Peyer's patch (tissue), 4 donors: ENCODE measurements around the gene NBPF20.
"Not testable (repeated sequence)": the region's sequence is repeated elsewhere in the genome, so short reads cannot be mapped to it uniquely, and the experiment has no call there.

Experiments
- POLR2A ChIP-seq, 2 donors: fragments of 450-650 bp; IDR thresholded peaks; one replicate each; pipeline ENCODE4 v1.5.1; 2017; ENCODE audit warnings: antibody characterized with exemption in 2 of 2, mild to moderate bottlenecking in 2 of 2, moderate library complexity in 2 of 2
- TF ChIP-seq, protein P1 (sequence below), 6 experiments: fragments of 450-650 bp in 4 of 6; fragments of 200-600 bp in 2 of 6; sonication (generic) in 1 of 6; IDR thresholded peaks; one replicate each; pipeline ENCODE4 v1.5.1; 2017 to 2019; ENCODE audit warnings: antibody characterized with exemption in 6 of 6, mild to moderate bottlenecking in 3 of 6, moderate library complexity in 1 of 6

GRCh38 chr1:145445219-145445618, 19.8 kb upstream of the NBPF20 start:
- not testable (repeated sequence) for TF ChIP-seq POLR2A (IDR thresholded peaks at IDR 0.05)
- TF ChIP-seq, protein P1, sequence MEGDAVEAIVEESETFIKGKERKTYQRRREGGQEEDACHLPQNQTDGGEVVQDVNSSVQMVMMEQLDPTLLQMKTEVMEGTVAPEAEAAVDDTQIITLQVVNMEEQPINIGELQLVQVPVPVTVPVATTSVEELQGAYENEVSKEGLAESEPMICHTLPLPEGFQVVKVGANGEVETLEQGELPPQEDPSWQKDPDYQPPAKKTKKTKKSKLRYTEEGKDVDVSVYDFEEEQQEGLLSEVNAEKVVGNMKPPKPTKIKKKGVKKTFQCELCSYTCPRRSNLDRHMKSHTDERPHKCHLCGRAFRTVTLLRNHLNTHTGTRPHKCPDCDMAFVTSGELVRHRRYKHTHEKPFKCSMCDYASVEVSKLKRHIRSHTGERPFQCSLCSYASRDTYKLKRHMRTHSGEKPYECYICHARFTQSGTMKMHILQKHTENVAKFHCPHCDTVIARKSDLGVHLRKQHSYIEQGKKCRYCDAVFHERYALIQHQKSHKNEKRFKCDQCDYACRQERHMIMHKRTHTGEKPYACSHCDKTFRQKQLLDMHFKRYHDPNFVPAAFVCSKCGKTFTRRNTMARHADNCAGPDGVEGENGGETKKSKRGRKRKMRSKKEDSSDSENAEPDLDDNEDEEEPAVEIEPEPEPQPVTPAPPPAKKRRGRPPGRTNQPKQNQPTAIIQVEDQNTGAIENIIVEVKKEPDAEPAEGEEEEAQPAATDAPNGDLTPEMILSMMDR (IDR thresholded peaks at IDR 0.05): not testable (repeated sequence)
